HepG2 (cell line): ENCODE results near the gene ARHGEF7. TPM values are rescaled to one million over a fixed set of nuclear protein-coding genes. Genes with fewer than 3 reads are reported as not detected.

Experiments used
- CEBPG ChIP-seq: IDR thresholded peaks from 2 replicates; pipeline ENCODE4 v1.6.1; 2016
- PAX8 ChIP-seq: sonication (generic); formaldehyde crosslinking; IDR thresholded peaks from 2 replicates; pipeline ENCODE4 v1.8.0; 2022; ENCODE audit warnings: mild to moderate bottlenecking, missing genetic modification reagents, borderline replicate concordance
- TCF7 ChIP-seq: sonication (generic); IDR thresholded peaks from 2 replicates; pipeline ENCODE4 v1.6.1; 2016; ENCODE audit warnings: antibody characterized with exemption, low read depth
- ZFP1 ChIP-seq: IDR thresholded peaks from 2 replicates; pipeline ENCODE4 v1.6.1; 2016
- ZMYM3 ChIP-seq: sonication (generic); formaldehyde crosslinking; IDR thresholded peaks from 2 replicates; pipeline ENCODE4 v1.5.1; 2020; ENCODE audit warnings: mild to moderate bottlenecking, missing genetic modification reagents
- ZNF121 ChIP-seq: sonication (generic); formaldehyde crosslinking; IDR thresholded peaks from 2 replicates; pipeline ENCODE4 v1.5.0; 2020; ENCODE audit warnings: mild to moderate bottlenecking, missing genetic modification reagents
- ZNF253 ChIP-seq: sonication (generic); formaldehyde crosslinking; IDR thresholded peaks from 2 replicates; pipeline ENCODE4 v1.8.0; 2022; ENCODE audit warnings: mild to moderate bottlenecking, missing genetic modification reagents, borderline replicate concordance
- ZNF331 ChIP-seq: sonication (generic); formaldehyde crosslinking; IDR thresholded peaks from 2 replicates; pipeline ENCODE4 v1.4.0; 2020; ENCODE audit warnings: missing genetic modification reagents
- ZNF614 ChIP-seq: IDR thresholded peaks from 2 replicates; pipeline ENCODE4 v1.6.1; 2018; ENCODE audit warnings: missing biosample characterization, missing genetic modification reagents, inconsistent platforms, borderline replicate concordance
- ZNF792 ChIP-seq: IDR thresholded peaks from 2 replicates; pipeline ENCODE4 v1.6.1; 2016
- ZNF879 ChIP-seq: sonication (generic); formaldehyde crosslinking; IDR thresholded peaks from 2 replicates; pipeline ENCODE4 v1.8.1; 2023; ENCODE audit warnings: missing genetic modification reagents
- ZSCAN30 ChIP-seq: sonication (generic); formaldehyde crosslinking; IDR thresholded peaks from 2 replicates; pipeline ENCODE4 v1.5.0; 2020; ENCODE audit warnings: mild to moderate bottlenecking, missing genetic modification reagents
- polyA plus RNA-seq, 8 experiments: library from polyadenylated mRNA; depleted of rRNA in 3 of 8; stranded (reverse) in 7 of 8; unstranded in 1 of 8; fragments of >200 nt; fragmentation: Illumina TruSeq in 4 of 8; extraction: Trizol in 4 of 8; gene quantifications; 2 replicates each; pipeline versions ENCODE4 v1.2.1 to v1.2.3, GENCODE V29; 2011 to 2016; ENCODE audit warnings: low read depth in 4 of 8, missing spikeins in 1 of 8, mixed read lengths in 1 of 8; ENCODE audit not compliant: insufficient read depth in 1 of 8
- total RNA-seq, 5 experiments: library from RNA; depleted of rRNA; stranded (reverse); fragments of >200 nt; fragmentation: Illumina TruSeq; extraction: Trizol; gene quantifications; 2 replicates each; pipeline ENCODE4 v1.2.3, GENCODE V29; 2016; ENCODE audit warnings: low read depth in 1 of 5
- TF ChIP-seq, protein P1 (sequence below): sonication (generic); formaldehyde crosslinking; conservative IDR thresholded peaks from 2 replicates; pipeline ENCODE4 v1.4.0; 2020; ENCODE audit warnings: mild to moderate bottlenecking, missing genetic modification reagents, moderate library complexity
- TF ChIP-seq, protein P2 (sequence below): sonication (generic); formaldehyde crosslinking; IDR thresholded peaks from 2 replicates; pipeline ENCODE4 v1.4.0; 2020; ENCODE audit warnings: low read depth, missing genetic modification reagents
- TF ChIP-seq, protein P3 (sequence below): IDR thresholded peaks from 2 replicates; pipeline ENCODE4 v1.6.1; 2016; ENCODE audit warnings: missing compliant biosample characterization, missing genetic modification reagents, borderline replicate concordance
- TF ChIP-seq, protein P4 (sequence below): sonication (generic); formaldehyde crosslinking; IDR thresholded peaks from 2 replicates; pipeline ENCODE4 v1.4.0; 2020; ENCODE audit warnings: mild to moderate bottlenecking, missing genetic modification reagents
- TF ChIP-seq, protein P5 (sequence below): sonication (generic); formaldehyde crosslinking; IDR thresholded peaks from 2 replicates; pipeline ENCODE4 v1.4.0; 2020; ENCODE audit warnings: missing genetic modification reagents, borderline replicate concordance

The ARHGEF7 gene
- total and polyA plus RNA-seq, 2 of the 13 experiments (the other 11 are each of a cell fraction or from before 2014, with no cell fraction given): 15.7 to 22.3 TPM

DNA sequence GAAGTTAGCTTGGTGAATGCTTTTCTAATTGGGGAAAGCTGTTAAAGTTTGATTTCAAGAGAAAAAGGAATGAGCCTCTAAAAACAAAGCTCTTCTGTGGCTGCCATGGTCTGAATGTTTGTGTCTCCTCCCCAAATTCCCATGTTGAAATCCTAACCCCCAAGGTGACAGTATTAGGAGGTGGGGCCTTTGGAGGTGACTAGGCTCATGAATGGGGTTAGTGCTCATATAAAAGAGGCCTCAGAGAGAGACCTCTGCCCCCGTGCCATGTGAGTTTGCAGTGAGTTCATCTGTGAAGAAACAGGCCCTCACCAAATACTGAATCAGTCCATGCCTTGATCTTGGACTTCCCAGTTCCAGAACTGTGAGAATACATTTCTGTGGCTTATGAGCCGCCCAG, 56.5 kb downstream of the ARHGEF7 start (continued):
- TF ChIP-seq ZNF614 (CRISPR knock-in tag) (no peak), CEBPG (CRISPR knock-in tag) (peak; percentile 30; the same call in 1 of the 2 replicates), TCF7 (peak; percentile 23; the same call in 1 of the 2 replicates), ZNF253 (no peak), ZFP1 (CRISPR knock-in tag) (no peak), ZSCAN30 (CRISPR knock-in tag) (no peak), ZNF879 (CRISPR knock-in tag) (no peak), ZNF792 (no peak), ZNF121 (CRISPR knock-in tag) (no peak), ZMYM3 (CRISPR knock-in tag) (no peak), ZNF331 (no peak), PAX8 (no peak)
- TF ChIP-seq, protein P1, sequence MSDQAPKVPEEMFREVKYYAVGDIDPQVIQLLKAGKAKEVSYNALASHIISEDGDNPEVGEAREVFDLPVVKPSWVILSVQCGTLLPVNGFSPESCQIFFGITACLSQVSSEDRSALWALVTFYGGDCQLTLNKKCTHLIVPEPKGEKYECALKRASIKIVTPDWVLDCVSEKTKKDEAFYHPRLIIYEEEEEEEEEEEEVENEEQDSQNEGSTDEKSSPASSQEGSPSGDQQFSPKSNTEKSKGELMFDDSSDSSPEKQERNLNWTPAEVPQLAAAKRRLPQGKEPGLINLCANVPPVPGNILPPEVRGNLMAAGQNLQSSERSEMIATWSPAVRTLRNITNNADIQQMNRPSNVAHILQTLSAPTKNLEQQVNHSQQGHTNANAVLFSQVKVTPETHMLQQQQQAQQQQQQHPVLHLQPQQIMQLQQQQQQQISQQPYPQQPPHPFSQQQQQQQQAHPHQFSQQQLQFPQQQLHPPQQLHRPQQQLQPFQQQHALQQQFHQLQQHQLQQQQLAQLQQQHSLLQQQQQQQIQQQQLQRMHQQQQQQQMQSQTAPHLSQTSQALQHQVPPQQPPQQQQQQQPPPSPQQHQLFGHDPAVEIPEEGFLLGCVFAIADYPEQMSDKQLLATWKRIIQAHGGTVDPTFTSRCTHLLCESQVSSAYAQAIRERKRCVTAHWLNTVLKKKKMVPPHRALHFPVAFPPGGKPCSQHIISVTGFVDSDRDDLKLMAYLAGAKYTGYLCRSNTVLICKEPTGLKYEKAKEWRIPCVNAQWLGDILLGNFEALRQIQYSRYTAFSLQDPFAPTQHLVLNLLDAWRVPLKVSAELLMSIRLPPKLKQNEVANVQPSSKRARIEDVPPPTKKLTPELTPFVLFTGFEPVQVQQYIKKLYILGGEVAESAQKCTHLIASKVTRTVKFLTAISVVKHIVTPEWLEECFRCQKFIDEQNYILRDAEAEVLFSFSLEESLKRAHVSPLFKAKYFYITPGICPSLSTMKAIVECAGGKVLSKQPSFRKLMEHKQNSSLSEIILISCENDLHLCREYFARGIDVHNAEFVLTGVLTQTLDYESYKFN (CRISPR knock-in tag): peak; percentile 32; the same call in 1 of the 2 replicates
- TF ChIP-seq, protein P2, sequence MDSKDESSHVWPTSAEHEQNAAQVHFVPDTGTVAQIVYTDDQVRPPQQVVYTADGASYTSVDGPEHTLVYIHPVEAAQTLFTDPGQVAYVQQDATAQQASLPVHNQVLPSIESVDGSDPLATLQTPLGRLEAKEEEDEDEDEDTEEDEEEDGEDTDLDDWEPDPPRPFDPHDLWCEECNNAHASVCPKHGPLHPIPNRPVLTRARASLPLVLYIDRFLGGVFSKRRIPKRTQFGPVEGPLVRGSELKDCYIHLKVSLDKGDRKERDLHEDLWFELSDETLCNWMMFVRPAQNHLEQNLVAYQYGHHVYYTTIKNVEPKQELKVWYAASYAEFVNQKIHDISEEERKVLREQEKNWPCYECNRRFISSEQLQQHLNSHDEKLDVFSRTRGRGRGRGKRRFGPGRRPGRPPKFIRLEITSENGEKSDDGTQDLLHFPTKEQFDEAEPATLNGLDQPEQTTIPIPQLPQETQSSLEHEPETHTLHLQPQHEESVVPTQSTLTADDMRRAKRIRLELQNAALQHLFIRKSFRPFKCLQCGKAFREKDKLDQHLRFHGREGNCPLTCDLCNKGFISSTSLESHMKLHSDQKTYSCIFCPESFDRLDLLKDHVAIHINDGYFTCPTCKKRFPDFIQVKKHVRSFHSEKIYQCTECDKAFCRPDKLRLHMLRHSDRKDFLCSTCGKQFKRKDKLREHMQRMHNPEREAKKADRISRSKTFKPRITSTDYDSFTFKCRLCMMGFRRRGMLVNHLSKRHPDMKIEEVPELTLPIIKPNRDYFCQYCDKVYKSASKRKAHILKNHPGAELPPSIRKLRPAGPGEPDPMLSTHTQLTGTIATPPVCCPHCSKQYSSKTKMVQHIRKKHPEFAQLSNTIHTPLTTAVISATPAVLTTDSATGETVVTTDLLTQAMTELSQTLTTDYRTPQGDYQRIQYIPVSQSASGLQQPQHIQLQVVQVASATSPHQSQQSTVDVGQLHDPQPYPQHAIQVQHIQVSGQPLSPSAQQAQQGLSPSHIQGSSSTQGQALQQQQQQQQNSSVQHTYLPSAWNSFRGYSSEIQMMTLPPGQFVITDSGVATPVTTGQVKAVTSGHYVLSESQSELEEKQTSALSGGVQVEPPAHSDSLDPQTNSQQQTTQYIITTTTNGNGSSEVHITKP: no peak
- TF ChIP-seq, protein P3, sequence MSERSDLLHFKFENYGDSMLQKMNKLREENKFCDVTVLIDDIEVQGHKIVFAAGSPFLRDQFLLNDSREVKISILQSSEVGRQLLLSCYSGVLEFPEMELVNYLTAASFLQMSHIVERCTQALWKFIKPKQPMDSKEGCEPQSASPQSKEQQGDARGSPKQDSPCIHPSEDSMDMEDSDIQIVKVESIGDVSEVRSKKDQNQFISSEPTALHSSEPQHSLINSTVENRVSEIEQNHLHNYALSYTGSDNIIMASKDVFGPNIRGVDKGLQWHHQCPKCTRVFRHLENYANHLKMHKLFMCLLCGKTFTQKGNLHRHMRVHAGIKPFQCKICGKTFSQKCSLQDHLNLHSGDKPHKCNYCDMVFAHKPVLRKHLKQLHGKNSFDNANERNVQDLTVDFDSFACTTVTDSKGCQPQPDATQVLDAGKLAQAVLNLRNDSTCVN (CRISPR knock-in tag): no peak
- TF ChIP-seq, protein P4, sequence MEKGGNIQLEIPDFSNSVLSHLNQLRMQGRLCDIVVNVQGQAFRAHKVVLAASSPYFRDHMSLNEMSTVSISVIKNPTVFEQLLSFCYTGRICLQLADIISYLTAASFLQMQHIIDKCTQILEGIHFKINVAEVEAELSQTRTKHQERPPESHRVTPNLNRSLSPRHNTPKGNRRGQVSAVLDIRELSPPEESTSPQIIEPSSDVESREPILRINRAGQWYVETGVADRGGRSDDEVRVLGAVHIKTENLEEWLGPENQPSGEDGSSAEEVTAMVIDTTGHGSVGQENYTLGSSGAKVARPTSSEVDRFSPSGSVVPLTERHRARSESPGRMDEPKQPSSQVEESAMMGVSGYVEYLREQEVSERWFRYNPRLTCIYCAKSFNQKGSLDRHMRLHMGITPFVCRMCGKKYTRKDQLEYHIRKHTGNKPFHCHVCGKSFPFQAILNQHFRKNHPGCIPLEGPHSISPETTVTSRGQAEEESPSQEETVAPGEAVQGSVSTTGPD (CRISPR knock-in tag): no peak
- TF ChIP-seq, protein P5, sequence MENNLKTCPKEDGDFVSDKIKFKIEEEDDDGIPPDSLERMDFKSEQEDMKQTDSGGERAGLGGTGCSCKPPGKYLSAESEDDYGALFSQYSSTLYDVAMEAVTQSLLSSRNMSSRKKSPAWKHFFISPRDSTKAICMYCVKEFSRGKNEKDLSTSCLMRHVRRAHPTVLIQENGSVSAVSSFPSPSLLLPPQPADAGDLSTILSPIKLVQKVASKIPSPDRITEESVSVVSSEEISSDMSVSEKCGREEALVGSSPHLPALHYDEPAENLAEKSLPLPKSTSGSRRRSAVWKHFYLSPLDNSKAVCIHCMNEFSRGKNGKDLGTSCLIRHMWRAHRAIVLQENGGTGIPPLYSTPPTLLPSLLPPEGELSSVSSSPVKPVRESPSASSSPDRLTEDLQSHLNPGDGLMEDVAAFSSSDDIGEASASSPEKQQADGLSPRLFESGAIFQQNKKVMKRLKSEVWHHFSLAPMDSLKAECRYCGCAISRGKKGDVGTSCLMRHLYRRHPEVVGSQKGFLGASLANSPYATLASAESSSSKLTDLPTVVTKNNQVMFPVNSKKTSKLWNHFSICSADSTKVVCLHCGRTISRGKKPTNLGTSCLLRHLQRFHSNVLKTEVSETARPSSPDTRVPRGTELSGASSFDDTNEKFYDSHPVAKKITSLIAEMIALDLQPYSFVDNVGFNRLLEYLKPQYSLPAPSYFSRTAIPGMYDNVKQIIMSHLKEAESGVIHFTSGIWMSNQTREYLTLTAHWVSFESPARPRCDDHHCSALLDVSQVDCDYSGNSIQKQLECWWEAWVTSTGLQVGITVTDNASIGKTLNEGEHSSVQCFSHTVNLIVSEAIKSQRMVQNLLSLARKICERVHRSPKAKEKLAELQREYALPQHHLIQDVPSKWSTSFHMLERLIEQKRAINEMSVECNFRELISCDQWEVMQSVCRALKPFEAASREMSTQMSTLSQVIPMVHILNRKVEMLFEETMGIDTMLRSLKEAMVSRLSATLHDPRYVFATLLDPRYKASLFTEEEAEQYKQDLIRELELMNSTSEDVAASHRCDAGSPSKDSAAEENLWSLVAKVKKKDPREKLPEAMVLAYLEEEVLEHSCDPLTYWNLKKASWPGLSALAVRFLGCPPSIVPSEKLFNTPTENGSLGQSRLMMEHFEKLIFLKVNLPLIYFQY (CRISPR knock-in tag): no peak
